GM12878 (cell line): Measurements from ENCODE around the gene MCC. TPM values are rescaled to one million over a fixed set of nuclear protein-coding genes. Genes with fewer than 3 reads are reported as not detected.

Experiments used
- ATAC-seq: fragments of 200-7000 bp; cut with Tn5 transposase; 3 replicates; pipeline ENCODE4 v1.9.1; 2020; ENCODE audit warnings: mild to moderate bottlenecking, moderate library complexity
- BruUV-seq: library from RNA; stranded (reverse); fragments of 400-500 nt; replicated peaks from 2 replicates; lab custom pipeline; 2021; lab: Mats Ljungman, UMichigan
- CTCF ChIA-PET: fragments of 300-600 bp; sonication (Branson Sonifier 250); formaldehyde crosslinking; extraction: SDS; loops from one replicate; lab custom pipeline; 2021; ENCODE audit warnings: inconsistent platforms; lab: Yijun Ruan, JAX
- POLR2A ChIA-PET: fragments of 350-600 bp; formaldehyde crosslinking; extraction: SDS; loops from one replicate; lab custom pipeline; 2021; ENCODE audit warnings: inconsistent platforms; lab: Charles Lee
- RAD21 ChIA-PET: fragments of 300-600 bp; sonication (Branson Sonifier 250); formaldehyde crosslinking; loops from one replicate; lab custom pipeline; 2023; ENCODE audit warnings: antibody characterized with exemption; ENCODE audit not compliant: unreplicated experiment; lab: Charles Lee
- SMC1A ChIA-PET: fragments of 300-600 bp; sonication (Branson Sonifier 250); formaldehyde crosslinking; loops from one replicate; lab custom pipeline; 2023; ENCODE audit not compliant: unreplicated experiment, uncharacterized antibody; lab: Charles Lee
- DNase-seq: peaks from one replicate; pipeline ENCODE4 v3.0.0-alpha.2; 2011; ENCODE audit warnings: low read depth, low spot score
- FAIRE-seq: peaks from 3 replicates; lab custom pipeline; 2011; peaks lifted over from hg19 to GRCh38; lab: Jason Lieb, UNC
- H2AFZ ChIP-seq: 2 replicates; pipeline ENCODE4 v1.6.0; 2011; ENCODE audit warnings: low read depth, low read length, control low read depth; ENCODE audit not compliant: control insufficient read depth
- H3K27ac ChIP-seq: 2 replicates; pipeline ENCODE4 v1.5.1; 2011; ENCODE audit warnings: control low read depth; ENCODE audit not compliant: control insufficient read depth, insufficient read depth
- H3K27me3 ChIP-seq, 2 experiments: replicated peaks in 1 of 2; 2 replicates each; pipeline versions ENCODE4 v1.6.0 to v1.6.1; 2011; ENCODE audit warnings: low read length in 1 of 2; ENCODE audit not compliant: control insufficient read depth in 2 of 2, insufficient read depth in 2 of 2
- H3K36me3 ChIP-seq, 2 experiments: 2 replicates each; pipeline ENCODE4 v1.5.1; 2011; ENCODE audit warnings: low read length in 1 of 2; ENCODE audit not compliant: control insufficient read depth in 2 of 2, insufficient read depth in 2 of 2
- H3K4me1 ChIP-seq: 2 replicates; pipeline ENCODE4 v1.6.1; 2011; ENCODE audit warnings: mild to moderate bottlenecking, low read length, moderate library complexity, mixed read lengths; ENCODE audit not compliant: control insufficient read depth, insufficient read depth
- H3K4me2 ChIP-seq: 2 replicates; pipeline ENCODE4 v1.6.0; 2011; ENCODE audit warnings: control low read depth; ENCODE audit not compliant: control insufficient read depth, insufficient read depth
- H3K4me3 ChIP-seq: fragments of 200-600 bp; sonication (generic); 2 replicates; pipeline ENCODE4 v1.5.1; 2016
- H3K79me2 ChIP-seq: 2 replicates; pipeline ENCODE4 v1.6.0; 2011; ENCODE audit warnings: low read length; ENCODE audit not compliant: control insufficient read depth, insufficient read depth
- H3K9ac ChIP-seq: 2 replicates; pipeline ENCODE4 v1.8.0; 2011; ENCODE audit warnings: low read length, control low read depth, mixed read lengths; ENCODE audit not compliant: control insufficient read depth, insufficient read depth
- H3K9me3 ChIP-seq: replicated peaks from 3 replicates; pipeline ENCODE4 v1.5.1; 2011; ENCODE audit warnings: mild to moderate bottlenecking, low read length; ENCODE audit not compliant: control insufficient read depth, insufficient read depth
- H4K20me1 ChIP-seq: 2 replicates; pipeline ENCODE4 v1.6.0; 2011; ENCODE audit not compliant: control insufficient read depth, insufficient read depth
- CBFB ChIP-seq: IDR thresholded peaks from 2 replicates; pipeline ENCODE4 v1.6.1; 2016; ENCODE audit warnings: antibody characterized with exemption, low read depth
- FOXK2 ChIP-seq: fragments of 450-650 bp; IDR thresholded peaks from 2 replicates; pipeline ENCODE4 v1.6.1; 2017; ENCODE audit warnings: mild to moderate bottlenecking, moderate library complexity
- GABPA ChIP-seq: IDR thresholded peaks from 2 replicates; pipeline ENCODE4 v1.6.1; 2014; ENCODE audit warnings: antibody characterized with exemption, low read depth, mild to moderate bottlenecking, inconsistent platforms
- NBN ChIP-seq: fragments of 450-650 bp; IDR thresholded peaks from 2 replicates; pipeline ENCODE4 v1.6.1; 2016
- RAD51 ChIP-seq: fragments of 450-650 bp; IDR thresholded peaks from 2 replicates; pipeline ENCODE4 v1.6.1; 2016; ENCODE audit warnings: moderate library complexity, mild to moderate bottlenecking, inconsistent platforms
- SIN3A ChIP-seq: IDR thresholded peaks from 2 replicates; pipeline ENCODE4 v1.6.1; 2012; ENCODE audit warnings: low read depth, low read length, improper control_type of control experiment
- SMARCA5 ChIP-seq: fragments of 450-650 bp; IDR thresholded peaks from 2 replicates; pipeline ENCODE4 v1.6.1; 2017; ENCODE audit warnings: mild to moderate bottlenecking
- TCF7 ChIP-seq: IDR thresholded peaks from 2 replicates; pipeline ENCODE4 v1.6.1; 2014; ENCODE audit warnings: antibody characterized with exemption, borderline replicate concordance
- ZNF217 ChIP-seq: fragments of 450-650 bp; IDR thresholded peaks from 2 replicates; pipeline ENCODE4 v1.6.1; 2017; ENCODE audit warnings: antibody characterized with exemption, mild to moderate bottlenecking
- WGBS: methylation state at CpG from one replicate; pipeline ENCODE4 v1.1.6; 2016; ENCODE audit warnings: low lambda C conversion rate; ENCODE audit not compliant: insufficient replicate concordance, insufficient coverage; ENCODE audit errors: missing lambda C conversion rate; 5-methylcytosine and 5-hydroxymethylcytosine counted together
- in situ Hi-C: fragments of 300-500 bp; cut with MboI; formaldehyde crosslinking; loops from 9 replicates; pipeline ENCODE4 v1.14.3; 2018; ENCODE audit warnings: mixed read lengths
- intact Hi-C: fragments of 100-400 bp; cut with micrococcal nuclease; formaldehyde crosslinking; loops from one replicate; pipeline ENCODE4 v1.14.2; 2022; ENCODE audit not compliant: unreplicated experiment
- polyA plus RNA-seq, 11 experiments: library from polyadenylated mRNA; depleted of rRNA in 4 of 11; unstranded in 6 of 11; stranded (reverse) in 5 of 11; fragments of >200 nt; fragmentation: Nextera tagmentation in 4 of 11; fragmentation: Illumina TruSeq in 1 of 11; extraction: Ambion mirVana in 4 of 11; extraction: Trizol in 1 of 11; gene quantifications; 1 replicate in 1 of 11; 2 replicates in 10 of 11; pipeline versions ENCODE4 v1.2.1 to v1.2.3, GENCODE V29; 2011 to 2016; ENCODE audit warnings: inconsistent platforms in 2 of 11, missing spikeins in 2 of 11, low read depth in 1 of 11
- total RNA-seq, 4 experiments: library from RNA; depleted of rRNA in 3 of 4; stranded (reverse); fragments of >200 nt in 3 of 4; fragmentation: Illumina TruSeq in 1 of 4; extraction: Trizol in 1 of 4; gene quantifications; 2 replicates each; pipeline versions ENCODE4 v1.2.1 to v1.2.3, GENCODE V29; 2013 to 2021
- TF ChIP-seq, protein P1 (sequence below): IDR thresholded peaks from 2 replicates; pipeline ENCODE4 v1.6.1; 2012; ENCODE audit warnings: improper control_type of control experiment, low read depth, low read length; ENCODE audit not compliant: insufficient replicate concordance
- TF ChIP-seq, protein P2 (sequence below): fragments of 150-350 bp; IDR thresholded peaks from 2 replicates; pipeline ENCODE4 v1.6.1; 2016; ENCODE audit warnings: low read depth, low read length

MCC gene
- total and polyA plus RNA-seq, 10 of the 15 experiments (the other 5 are each of a cell fraction or from before 2014, with no cell fraction given), result 0.03 to 0.86 (median 0.16) TPM

DNA sequence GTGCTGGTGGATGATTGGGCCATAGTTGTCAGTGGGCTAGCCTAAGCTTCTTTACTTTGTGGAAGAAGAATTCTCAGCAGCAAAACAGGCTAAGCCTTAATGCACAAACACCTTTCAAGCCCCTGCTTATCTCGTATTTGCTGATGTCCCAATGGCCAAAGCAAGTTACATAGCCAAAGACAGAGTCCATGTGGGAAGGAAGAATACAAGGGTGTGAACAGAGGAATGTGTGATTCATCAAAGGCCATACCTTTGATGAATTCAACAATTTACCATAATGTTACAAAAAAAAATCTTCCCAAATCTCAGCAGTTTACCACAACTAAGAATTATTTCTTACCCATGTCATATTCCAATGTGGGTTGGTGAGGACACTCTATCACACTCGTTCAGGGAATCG is 24.1 kb upstream of the MCC start:
- SMC1A ChIA-PET, result interaction anchor here (0.8 to 4.5 kb wide), 6 partner anchors 9 to 516 kb away, joined by 3 to 34 read pairs (median 3); no protein-coding TSS in a partner anchor
- Histone ChIP-seq H3K4me1 (peaks cover 3% of the 10 kb centered on the region), H4K20me1 (no peaks in the 10 kb centered on the region), H3K4me2 (no peak overlapping the region), H3K27me3 (no peaks in the 10 kb centered on the region), H3K27ac (no peak overlapping the region), H3K9ac (no peak overlapping the region), H3K79me2 (peaks cover 29% of the 10 kb centered on the region), H3K4me3 (no peak overlapping the region), H3K9me3 (no peaks in the 10 kb centered on the region), H3K36me3 (no peaks in the 10 kb centered on the region; a peak in 1 of 4 replicates), H2AFZ (no peak overlapping the region)
- 64% methylated on average over 3 of the region's 3 CpGs for WGBS
- POLR2A ChIA-PET, result interaction anchor here (0.6 kb wide), 1 partner anchor 10 kb away, joined by 3 read pairs; no protein-coding TSS in a partner anchor
- CTCF ChIA-PET, result interaction anchor here (1.1 to 2.7 kb wide), 3 partner anchors 39 to 517 kb away, joined by 3 to 12 read pairs (median 3); no protein-coding TSS in a partner anchor
- intact Hi-C loops (no loop called here), in situ Hi-C loops (loop anchor here (5.0 kb wide), 1 partner anchor 525 kb away; no protein-coding TSS in a partner anchor)
- DNase-seq (no peak), ATAC-seq (no peak), FAIRE-seq (no peak)
- TF ChIP-seq NBN (no peak), SIN3A (no peak), TCF7 (no peak), CBFB (no peak), FOXK2 (no peak), ZNF217 (no peak), GABPA (no peak), SMARCA5 (no peak), RAD51 (no peak)
- TF ChIP-seq, protein P1, sequence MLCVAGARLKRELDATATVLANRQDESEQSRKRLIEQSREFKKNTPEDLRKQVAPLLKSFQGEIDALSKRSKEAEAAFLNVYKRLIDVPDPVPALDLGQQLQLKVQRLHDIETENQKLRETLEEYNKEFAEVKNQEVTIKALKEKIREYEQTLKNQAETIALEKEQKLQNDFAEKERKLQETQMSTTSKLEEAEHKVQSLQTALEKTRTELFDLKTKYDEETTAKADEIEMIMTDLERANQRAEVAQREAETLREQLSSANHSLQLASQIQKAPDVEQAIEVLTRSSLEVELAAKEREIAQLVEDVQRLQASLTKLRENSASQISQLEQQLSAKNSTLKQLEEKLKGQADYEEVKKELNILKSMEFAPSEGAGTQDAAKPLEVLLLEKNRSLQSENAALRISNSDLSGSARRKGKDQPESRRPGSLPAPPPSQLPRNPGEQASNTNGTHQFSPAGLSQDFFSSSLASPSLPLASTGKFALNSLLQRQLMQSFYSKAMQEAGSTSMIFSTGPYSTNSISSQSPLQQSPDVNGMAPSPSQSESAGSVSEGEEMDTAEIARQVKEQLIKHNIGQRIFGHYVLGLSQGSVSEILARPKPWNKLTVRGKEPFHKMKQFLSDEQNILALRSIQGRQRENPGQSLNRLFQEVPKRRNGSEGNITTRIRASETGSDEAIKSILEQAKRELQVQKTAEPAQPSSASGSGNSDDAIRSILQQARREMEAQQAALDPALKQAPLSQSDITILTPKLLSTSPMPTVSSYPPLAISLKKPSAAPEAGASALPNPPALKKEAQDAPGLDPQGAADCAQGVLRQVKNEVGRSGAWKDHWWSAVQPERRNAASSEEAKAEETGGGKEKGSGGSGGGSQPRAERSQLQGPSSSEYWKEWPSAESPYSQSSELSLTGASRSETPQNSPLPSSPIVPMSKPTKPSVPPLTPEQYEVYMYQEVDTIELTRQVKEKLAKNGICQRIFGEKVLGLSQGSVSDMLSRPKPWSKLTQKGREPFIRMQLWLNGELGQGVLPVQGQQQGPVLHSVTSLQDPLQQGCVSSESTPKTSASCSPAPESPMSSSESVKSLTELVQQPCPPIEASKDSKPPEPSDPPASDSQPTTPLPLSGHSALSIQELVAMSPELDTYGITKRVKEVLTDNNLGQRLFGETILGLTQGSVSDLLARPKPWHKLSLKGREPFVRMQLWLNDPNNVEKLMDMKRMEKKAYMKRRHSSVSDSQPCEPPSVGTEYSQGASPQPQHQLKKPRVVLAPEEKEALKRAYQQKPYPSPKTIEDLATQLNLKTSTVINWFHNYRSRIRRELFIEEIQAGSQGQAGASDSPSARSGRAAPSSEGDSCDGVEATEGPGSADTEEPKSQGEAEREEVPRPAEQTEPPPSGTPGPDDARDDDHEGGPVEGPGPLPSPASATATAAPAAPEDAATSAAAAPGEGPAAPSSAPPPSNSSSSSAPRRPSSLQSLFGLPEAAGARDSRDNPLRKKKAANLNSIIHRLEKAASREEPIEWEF, result no peak
- TF ChIP-seq, protein P2, sequence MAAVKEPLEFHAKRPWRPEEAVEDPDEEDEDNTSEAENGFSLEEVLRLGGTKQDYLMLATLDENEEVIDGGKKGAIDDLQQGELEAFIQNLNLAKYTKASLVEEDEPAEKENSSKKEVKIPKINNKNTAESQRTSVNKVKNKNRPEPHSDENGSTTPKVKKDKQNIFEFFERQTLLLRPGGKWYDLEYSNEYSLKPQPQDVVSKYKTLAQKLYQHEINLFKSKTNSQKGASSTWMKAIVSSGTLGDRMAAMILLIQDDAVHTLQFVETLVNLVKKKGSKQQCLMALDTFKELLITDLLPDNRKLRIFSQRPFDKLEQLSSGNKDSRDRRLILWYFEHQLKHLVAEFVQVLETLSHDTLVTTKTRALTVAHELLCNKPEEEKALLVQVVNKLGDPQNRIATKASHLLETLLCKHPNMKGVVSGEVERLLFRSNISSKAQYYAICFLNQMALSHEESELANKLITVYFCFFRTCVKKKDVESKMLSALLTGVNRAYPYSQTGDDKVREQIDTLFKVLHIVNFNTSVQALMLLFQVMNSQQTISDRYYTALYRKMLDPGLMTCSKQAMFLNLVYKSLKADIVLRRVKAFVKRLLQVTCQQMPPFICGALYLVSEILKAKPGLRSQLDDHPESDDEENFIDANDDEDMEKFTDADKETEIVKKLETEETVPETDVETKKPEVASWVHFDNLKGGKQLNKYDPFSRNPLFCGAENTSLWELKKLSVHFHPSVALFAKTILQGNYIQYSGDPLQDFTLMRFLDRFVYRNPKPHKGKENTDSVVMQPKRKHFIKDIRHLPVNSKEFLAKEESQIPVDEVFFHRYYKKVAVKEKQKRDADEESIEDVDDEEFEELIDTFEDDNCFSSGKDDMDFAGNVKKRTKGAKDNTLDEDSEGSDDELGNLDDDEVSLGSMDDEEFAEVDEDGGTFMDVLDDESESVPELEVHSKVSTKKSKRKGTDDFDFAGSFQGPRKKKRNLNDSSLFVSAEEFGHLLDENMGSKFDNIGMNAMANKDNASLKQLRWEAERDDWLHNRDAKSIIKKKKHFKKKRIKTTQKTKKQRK, result no peak
- RAD21 ChIA-PET, result interaction anchor here (0.6 to 2.3 kb wide), 2 partner anchors 133 to 1742 kb away, joined by 5 to 7 read pairs; no protein-coding TSS in a partner anchor
- no TSS peak for BruUV-seq
